ENCODE data around the gene OR56A5.

The OR56A5 gene

DNA sequence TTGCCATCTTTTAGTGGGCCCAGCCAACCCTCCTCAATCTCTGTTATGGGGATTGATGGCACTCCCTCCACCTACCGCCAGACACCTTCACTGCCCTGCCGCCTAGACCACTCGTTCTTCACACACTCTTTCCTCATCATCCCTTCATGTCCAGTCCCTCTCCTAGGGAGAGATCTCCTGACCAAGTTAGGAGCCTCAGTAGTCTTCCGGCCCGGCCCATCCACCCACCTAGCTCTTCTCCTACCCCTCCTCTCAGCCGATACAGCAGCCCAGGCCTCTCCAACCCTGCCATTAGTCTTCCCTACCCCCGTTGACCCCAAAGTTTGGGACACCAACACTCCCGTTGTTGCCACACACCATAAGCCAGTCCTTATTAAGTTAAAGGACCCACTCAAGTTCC lies 37.2 kb downstream of the OR56A5 start:
- no peak for DNase-seq

DNA sequence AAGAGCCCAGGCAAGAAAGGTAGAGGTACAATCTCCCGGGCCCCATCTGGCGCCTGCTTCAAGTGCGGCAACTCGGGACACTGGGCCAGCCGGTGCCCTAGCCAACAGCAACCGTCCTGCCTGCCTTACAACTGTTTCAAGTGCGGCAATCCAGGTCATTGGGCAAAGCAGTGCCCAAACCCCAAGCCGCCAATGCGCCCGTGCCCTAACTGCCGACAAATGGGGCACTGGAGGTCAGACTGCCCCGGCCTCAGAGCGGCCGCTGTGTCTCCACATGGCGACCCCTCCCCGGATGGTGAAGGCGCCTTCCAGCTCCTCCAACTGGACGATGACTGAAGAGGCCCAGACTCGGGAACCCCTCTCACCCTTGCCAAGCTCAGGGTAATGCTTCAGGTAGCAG lies 37.7 kb downstream of the OR56A5 start:
- no peak for DNase-seq

DNA sequence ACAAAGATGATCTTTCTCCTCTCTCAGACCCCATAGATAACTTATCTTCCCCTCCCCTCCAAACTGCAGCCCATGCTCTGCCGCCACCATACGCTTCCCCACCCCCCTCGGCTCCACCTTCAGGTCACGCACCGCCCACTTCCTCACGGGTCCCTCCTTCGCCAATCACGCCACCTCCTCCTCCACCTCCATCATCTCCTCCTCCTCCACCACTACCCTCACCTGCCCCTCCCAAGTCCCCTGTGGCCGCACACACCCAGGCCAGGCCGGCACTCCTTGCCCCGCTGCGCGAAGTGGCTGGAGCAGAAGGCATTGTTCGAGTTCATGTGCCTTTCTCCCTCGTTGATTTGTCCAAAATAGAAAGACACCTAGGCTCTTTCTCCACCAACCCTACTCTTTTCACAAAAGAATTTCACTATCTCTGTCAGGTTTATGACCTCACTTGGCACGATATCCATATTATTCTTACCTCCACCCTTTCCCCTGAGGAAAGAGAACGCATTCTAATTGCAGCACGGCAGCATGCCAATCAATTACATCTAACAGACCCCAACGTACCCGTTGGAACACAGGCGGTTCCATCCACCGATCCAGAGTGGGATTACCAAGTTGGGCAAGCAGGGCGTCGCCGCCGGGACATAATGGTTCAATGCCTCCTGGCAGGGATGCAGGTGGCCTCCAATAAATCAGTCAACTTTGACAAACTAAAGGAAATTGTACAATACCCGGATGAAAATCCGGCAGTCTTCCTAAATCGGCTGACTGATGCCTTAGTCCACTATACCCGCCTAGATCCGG lies 38.5 kb downstream of the OR56A5 start:
- no peak for DNase-seq

DNA sequence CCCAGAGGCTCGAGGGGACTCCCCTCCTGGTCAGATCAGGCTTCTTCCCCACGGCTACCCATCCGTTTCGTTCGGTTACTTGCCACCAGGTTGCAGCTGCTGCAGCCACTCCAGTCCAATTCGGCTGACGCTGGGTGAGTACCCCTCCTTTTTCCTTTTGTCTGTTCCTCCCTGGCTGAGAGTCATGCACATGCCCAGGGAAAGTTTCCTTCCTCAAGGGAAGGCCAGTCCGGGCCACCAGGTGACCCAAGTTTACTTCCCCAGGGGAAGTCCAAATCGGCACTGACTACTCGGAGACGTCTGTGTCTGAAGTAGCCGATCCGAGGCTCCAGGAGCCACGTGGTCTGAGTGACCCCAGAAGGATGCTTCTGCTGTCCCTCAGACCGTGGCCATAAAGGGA lies 39.5 kb downstream of the OR56A5 start:
- DNase-seq = no peak

DNA sequence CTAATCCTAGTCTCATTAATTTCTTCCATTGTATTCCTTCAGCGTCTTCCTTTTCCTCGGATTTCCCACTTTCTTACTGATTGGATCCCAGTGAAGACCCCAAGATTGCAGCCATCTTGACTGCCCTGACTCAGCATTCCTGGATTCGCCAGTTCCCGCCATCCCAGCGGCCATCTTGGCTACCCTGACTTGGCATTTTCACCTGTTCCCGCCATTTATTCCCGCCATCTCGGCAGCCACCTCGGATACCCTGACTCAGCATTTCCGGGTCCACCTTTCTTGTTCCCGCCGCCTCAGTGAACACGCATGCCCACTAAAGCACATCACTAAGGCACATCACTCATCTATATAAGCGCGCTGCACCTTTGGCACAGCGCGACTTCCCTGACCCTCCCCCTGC lies 40.0 kb downstream of the OR56A5 start:
- no peak for DNase-seq

DNA sequence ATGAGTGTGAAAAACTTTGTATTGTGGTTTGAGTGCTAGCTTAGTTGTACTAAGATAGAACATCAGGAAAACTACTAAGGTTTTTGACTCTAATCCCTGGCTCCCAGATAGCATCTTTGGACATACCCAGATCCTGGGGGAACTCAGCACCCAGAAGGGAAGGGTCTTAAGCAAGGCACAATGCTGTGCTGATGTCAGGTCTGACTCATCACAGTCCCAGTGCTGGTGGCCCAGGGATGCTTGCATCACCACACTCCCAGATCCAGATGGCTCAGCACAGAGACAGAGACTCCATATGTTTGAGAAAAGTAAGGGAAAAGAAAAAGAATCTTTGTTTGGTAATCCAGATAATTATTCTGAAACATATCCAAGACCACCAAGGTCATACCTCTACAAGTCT lies 44.5 kb downstream of the OR56A5 start:
- no peak for DNase-seq

DNA sequence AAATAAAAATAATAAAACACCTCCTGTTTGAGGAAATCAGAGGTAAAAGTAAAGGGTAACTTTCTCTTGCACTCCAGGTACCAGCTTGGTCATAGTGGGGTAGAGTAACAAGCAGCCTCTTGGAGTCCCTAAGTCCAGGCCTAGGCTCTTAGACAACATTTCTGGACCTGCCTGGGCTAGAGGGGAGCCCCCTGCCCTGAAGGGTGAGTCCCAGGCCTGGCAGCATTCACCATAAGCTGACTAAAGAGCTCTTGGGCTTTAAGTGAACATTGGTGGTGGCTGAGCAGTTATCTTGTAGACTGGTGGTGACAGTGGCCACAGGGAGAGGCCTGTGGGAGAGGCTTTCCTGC lies 44.9 kb downstream of the OR56A5 start:
- DNase-seq = no peak

DNA sequence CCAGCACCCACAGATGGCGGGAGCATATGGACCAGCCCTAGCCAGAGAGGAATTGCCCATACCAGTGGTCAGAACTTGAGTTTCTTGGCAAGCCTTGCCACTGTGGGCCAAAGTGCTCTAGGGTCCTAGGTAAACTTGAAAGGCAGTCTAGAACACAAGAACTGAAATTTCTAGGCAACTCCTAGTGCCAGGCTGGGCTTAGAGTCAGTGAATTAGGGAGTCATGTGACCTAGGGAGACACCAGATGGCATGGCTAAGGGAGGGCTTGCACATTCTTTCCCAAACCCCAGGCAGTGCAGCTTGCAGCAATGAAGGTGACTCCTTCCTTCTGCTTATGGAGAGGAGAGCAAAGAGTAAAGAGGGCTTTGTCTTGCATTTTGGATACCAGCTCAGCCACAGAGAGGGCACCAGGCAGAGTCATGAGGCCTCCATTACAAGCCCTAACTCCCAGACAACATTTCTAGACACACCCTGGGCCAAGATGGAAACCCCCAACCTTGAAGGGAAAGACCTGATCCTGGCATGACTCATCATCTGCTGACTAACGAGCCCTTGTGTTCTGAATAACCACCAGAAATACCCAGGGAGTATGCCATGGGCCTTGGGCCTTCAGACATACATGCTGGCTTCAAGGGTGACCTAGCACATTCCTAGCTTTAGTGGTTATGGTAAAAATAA lies 45.4 kb downstream of the OR56A5 start:
- DNase-seq = no peak

All from NCI-H1417 treated with DMSO at 0.1 percent for 48 hours (cell line).